Tibial nerve (tissue), 4 donors: Measurements from ENCODE around the gene AARS1. TPM values are rescaled to one million over a fixed set of nuclear protein-coding genes. Genes with fewer than 3 reads are reported as not detected.
"Not testable (repeated sequence)": the region's sequence is repeated elsewhere in the genome, so short reads cannot be mapped to it uniquely, and the experiment has no call there.

Source experiments
- DNase-seq, 2 donors: peaks; one replicate each; pipeline ENCODE4 v3.0.0-alpha.2; 2019; ENCODE audit warnings: low spot score in 2 of 2
- H3K27ac ChIP-seq, 4 donors: fragments of 200-600 bp; sonication (generic) in 3 of 4; one replicate each; pipeline ENCODE4 v1.5.1; 2017 to 2019; ENCODE audit warnings: mild to moderate bottlenecking in 1 of 4
- H3K27me3 ChIP-seq, 2 donors: fragments of 200-600 bp; sonication (generic) in 1 of 2; one replicate each; pipeline versions ENCODE4 v1.5.1 to v1.6.0; 2017 to 2019
- H3K36me3 ChIP-seq, 3 donors: fragments of 200-600 bp; sonication (generic); one replicate each; pipeline ENCODE4 v1.5.1; 2018 to 2019
- H3K4me1 ChIP-seq, 4 donors: fragments of 200-600 bp; sonication (generic) in 3 of 4; one replicate each; pipeline ENCODE4 v1.5.1; 2017 to 2019
- H3K4me3 ChIP-seq, 4 donors: fragments of 200-600 bp; sonication (generic) in 3 of 4; one replicate each; pipeline ENCODE4 v1.5.1; 2017 to 2019; ENCODE audit warnings: mild to moderate bottlenecking in 1 of 4, moderate library complexity in 1 of 4
- H3K9me3 ChIP-seq, 4 donors: fragments of 200-600 bp; sonication (generic) in 3 of 4; one replicate each; pipeline ENCODE4 v1.5.1; 2017 to 2019
- CTCF ChIP-seq, 5 experiments: fragments of 200-600 bp in 3 of 5; fragments of 450-650 bp in 2 of 5; sonication (generic) in 3 of 5; IDR thresholded peaks; one replicate each; pipeline ENCODE4 v1.5.1; 2016 to 2019; ENCODE audit warnings: antibody characterized with exemption in 5 of 5, mild to moderate bottlenecking in 3 of 5, moderate library complexity in 2 of 5
- EP300 ChIP-seq, 2 donors: sonication (generic); formaldehyde crosslinking; IDR thresholded peaks; one replicate each; pipeline ENCODE4 v1.6.1; 2017; ENCODE audit warnings: antibody characterized with exemption in 2 of 2, mild to moderate bottlenecking in 1 of 2
- POLR2A ChIP-seq, 2 donors: fragments of 450-650 bp; IDR thresholded peaks; one replicate each; pipeline ENCODE4 v1.6.1; 2017; ENCODE audit warnings: antibody characterized with exemption in 2 of 2, mild to moderate bottlenecking in 2 of 2, moderate library complexity in 2 of 2
- WGBS, 2 donors: methylation state at CpG; one replicate each; pipeline ENCODE4 v1.1.5; 2018; 5-methylcytosine and 5-hydroxymethylcytosine counted together
- total RNA-seq, 4 donors: library from RNA; depleted of rRNA; stranded (reverse); fragments of >200 nt; gene quantifications; one replicate each; pipeline ENCODE4 v1.1.0, GENCODE V29; 2016

AARS1 gene
- total RNA-seq, 4 donors from 2014 or later = 69.8 to 129 (median 88.9) TPM

- H3K4me1 ChIP-seq = peaks cover 0 to 22% (median 15%) of the 10 kb centered on the region in 4 donors
- H3K27ac ChIP-seq = no peak overlapping the region
- TF ChIP-seq EP300 (IDR thresholded peaks at IDR 0.05) (no peak), CTCF (IDR thresholded peaks at IDR 0.05) (peak in 4 of 5 experiments; percentile 20 to 30 (median 24)), POLR2A (IDR thresholded peaks at IDR 0.05) (no peak)
- no peaks in the 10 kb centered on the region for H3K9me3 ChIP-seq
- H3K36me3 ChIP-seq = peaks cover 4 to 66% (median 31%) of the 10 kb centered on the region in 3 donors
- H3K27me3 ChIP-seq = no peaks in the 10 kb centered on the region
- WGBS, 2 donors = 57 to 72% methylated on average over 12 to 14 of the region's 16 CpGs
- H3K4me3 ChIP-seq = no peak overlapping the region
- peak in 1 of 2 donors; percentile 18 for DNase-seq
Measured at GRCh38 chr16:70253291-70254106, 35.8 kb downstream of the AARS1 start.

- peak in 1 of 5 experiments; percentile 8 for TF ChIP-seq CTCF (IDR thresholded peaks at IDR 0.05)
- no peak for TF ChIP-seq EP300 (IDR thresholded peaks at IDR 0.05)
- Histone ChIP-seq H3K9me3 (no peaks in the 10 kb centered on the region), H3K4me3 (no peak overlapping the region), H3K36me3 (peaks cover 0 to 58% (median 28%) of the 10 kb centered on the region in 3 donors), H3K27ac (peak overlapping the region in 1 of 4 donors; percentile 92), H3K27me3 (no peaks in the 10 kb centered on the region), H3K4me1 (peaks cover 0 to 29% (median 15%) of the 10 kb centered on the region in 4 donors)
- whole genome bisulfite sequencing, 2 donors = 82 to 86% methylated on average over 21 of the region's 21 CpGs
- DNase-seq = no peak
Measured at GRCh38 chr16:70252355-70252988, 36.8 kb downstream of the AARS1 start.

GRCh38 chr16:70251629-70252354, 37.5 kb downstream of the AARS1 start, which contains the start of gene EXOSC6:
TSS of gene EXOSC6 (minus strand) at chr16:70251940. CDS start at chr16:70251900, 40 bp downstream.
- TF ChIP-seq EP300 (IDR thresholded peaks at IDR 0.05) = peak in 1 of 2 donors; percentile 95
- TF ChIP-seq POLR2A (IDR thresholded peaks at IDR 0.05) = peak; percentile 62 to 64
- TF ChIP-seq CTCF (IDR thresholded peaks at IDR 0.05) = peak; percentile 89 to 97 (median 91)
- Histone ChIP-seq H3K36me3 (peaks cover 0 to 51% (median 26%) of the 10 kb centered on the region in 3 donors), H3K27ac (peak within 1 kb of the TSS; percentile 49 to 92 (median 74)), H3K4me1 (peaks cover 0 to 33% (median 15%) of the 10 kb centered on the region in 4 donors), H3K27me3 (no peaks in the 10 kb centered on the region), H3K4me3 (peak within 1 kb of the TSS; percentile 56 to 93 (median 71)), H3K9me3 (no peaks in the 10 kb centered on the region)
- 3% methylated on average over 36 to 39 of the region's 65 CpGs for WGBS, 2 donors
- DNase-seq = peak; percentile 70 to 86

GRCh38 chr16:70250748-70251628, 38.3 kb downstream of the AARS1 start:
- H3K4me3 ChIP-seq = peak overlapping the region; percentile 53 to 93 (median 71)
- no peaks in the 10 kb centered on the region for H3K27me3 ChIP-seq
- no peak for DNase-seq
- H3K9me3 ChIP-seq = no peaks in the 10 kb centered on the region
- WGBS, 2 donors = 2 to 7% methylated on average over 15 to 38 of the region's 92 CpGs
- peaks cover 0 to 33% (median 15%) of the 10 kb centered on the region in 4 donors for H3K4me1 ChIP-seq
- no peak for TF ChIP-seq CTCF (IDR thresholded peaks at IDR 0.05)
- no peak for TF ChIP-seq POLR2A (IDR thresholded peaks at IDR 0.05)
- TF ChIP-seq EP300 (IDR thresholded peaks at IDR 0.05) = no peak
- H3K36me3 ChIP-seq = peaks cover 0 to 43% (median 26%) of the 10 kb centered on the region in 3 donors
- H3K27ac ChIP-seq = peak overlapping the region in 3 of 4 donors; percentile 43 to 92 (median 77)

GRCh38 chr16:70249697-70250096, 39.6 kb downstream of the AARS1 start:
- H3K27me3 ChIP-seq, DNase-seq, H3K4me3 ChIP-seq, H3K9me3 ChIP-seq, H3K27ac ChIP-seq: not testable (repeated sequence)
- Histone ChIP-seq H3K36me3 (peaks cover 0 to 30% (median 16%) of the 10 kb centered on the region in 3 donors), H3K4me1 (peaks cover 0 to 33% (median 15%) of the 10 kb centered on the region in 4 donors)
- 77 to 86% methylated on average over 4 of the region's 4 CpGs for WGBS, 2 donors

- DNase-seq, H3K27me3 ChIP-seq, H3K9me3 ChIP-seq, H3K27ac ChIP-seq, H3K4me3 ChIP-seq, H3K4me1 ChIP-seq: not testable (repeated sequence)
- peaks cover 0 to 43% (median 0%) of the 10 kb centered on the region in 3 donors for H3K36me3 ChIP-seq
Measured at GRCh38 chr16:70238773-70239172, 50.5 kb downstream of the AARS1 start.

- H3K27me3 ChIP-seq, H3K4me3 ChIP-seq, H3K4me1 ChIP-seq, DNase-seq, H3K27ac ChIP-seq, H3K9me3 ChIP-seq: not testable (repeated sequence)
- H3K36me3 ChIP-seq = peaks cover 0 to 50% (median 0%) of the 10 kb centered on the region in 3 donors
- WGBS, 2 donors = 81 to 83% methylated on average over 3 of the region's 3 CpGs
Measured at GRCh38 chr16:70231831-70232230, 57.5 kb downstream of the AARS1 start.
